ENCODE data around the gene PMM2. TPM values are rescaled to one million over a fixed set of nuclear protein-coding genes. Genes with fewer than 3 reads are reported as not detected.
"Not testable (repeated sequence)": the region's sequence is repeated elsewhere in the genome, so short reads cannot be mapped to it uniquely, and the experiment has no call there.

PMM2 gene
- total and polyA plus RNA-seq, 3 experiments from 2014 or later = 31.2 to 63.3 (median 58.9) TPM

DNA sequence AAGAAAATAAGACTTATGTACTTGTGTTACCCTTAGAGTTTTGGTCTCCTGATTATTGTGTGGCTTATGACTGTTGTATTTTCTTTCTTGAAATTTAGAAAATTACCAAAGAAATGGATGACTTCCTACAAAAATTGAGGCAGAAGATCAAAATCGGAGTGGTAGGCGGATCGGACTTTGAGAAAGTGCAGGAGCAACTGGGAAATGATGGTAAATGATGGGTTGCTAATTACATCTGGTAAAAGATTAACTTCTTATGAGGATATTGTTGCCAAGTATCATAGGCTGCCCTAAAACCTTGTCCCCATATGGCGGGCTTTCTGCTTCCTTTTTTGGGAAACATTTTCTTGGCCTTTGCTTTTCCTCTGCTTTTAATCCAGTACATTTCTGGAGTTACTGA, 4.1 kb downstream of the PMM2 start:
- Histone ChIP-seq H3K4me3 (ENCODE audit: low read length) (no peak overlapping the region), H3K9me3 (ENCODE audit: low read length) (no peaks in the 10 kb centered on the region), H3K27ac (ENCODE audit: low read depth, low read length) (no peak overlapping the region), H3K4me1 (ENCODE audit: insufficient read depth, low read length) (peaks cover 27% of the 10 kb centered on the region), H3K27me3 (ENCODE audit: insufficient read depth, low read length, poor library complexity, severe bottlenecking) (no peaks in the 10 kb centered on the region), H3K36me3 (ENCODE audit: insufficient read depth, low read length) (peaks cover 34% of the 10 kb centered on the region)
- DNase-seq = no peak
- H3K27ac Mint-ChIP-seq = peak overlapping the region in 2 of 8 donors; percentile 23 to 68
- no peaks in the 10 kb centered on the region for H3K27me3 Mint-ChIP-seq
- ChIA-PET POLR2A (no interaction called here), CTCF (interaction anchor here (1.2 to 1.6 kb wide), 2 partner anchors 78 to 134 kb away, joined by 4 read pairs; no protein-coding TSS in a partner anchor)
- peaks cover 0 to 59% (median 15%) of the 10 kb centered on the region in 3 donors for H3K36me3 Mint-ChIP-seq
- no peaks in the 10 kb centered on the region for H3K9me3 Mint-ChIP-seq
- peaks cover 21 to 53% (median 36%) of the 10 kb centered on the region in 3 donors for H3K4me1 Mint-ChIP-seq
- H3K4me3 Mint-ChIP-seq = no peak overlapping the region

- H3K27me3 Mint-ChIP-seq; DNase-seq; H3K27me3 ChIP-seq (ENCODE audit: insufficient read depth, low read length, poor library complexity, severe bottlenecking); H3K4me3 Mint-ChIP-seq; CTCF ChIA-PET; H3K27ac Mint-ChIP-seq; POLR2A ChIA-PET; H3K4me3 ChIP-seq (ENCODE audit: low read length); H3K9me3 ChIP-seq (ENCODE audit: low read length); H3K27ac ChIP-seq (ENCODE audit: low read depth, low read length); H3K9me3 Mint-ChIP-seq: not testable (repeated sequence)
- H3K36me3 ChIP-seq (ENCODE audit: insufficient read depth, low read length) = peaks cover 48% of the 10 kb centered on the region
- H3K4me1 ChIP-seq (ENCODE audit: insufficient read depth, low read length) = peaks cover 16% of the 10 kb centered on the region
- peaks cover 3 to 62% (median 26%) of the 10 kb centered on the region in 3 donors for H3K36me3 Mint-ChIP-seq
- H3K4me1 Mint-ChIP-seq = peaks cover 8 to 33% (median 21%) of the 10 kb centered on the region in 3 donors
Measured at GRCh38 chr16:8803733-8804132, 6.1 kb downstream of the PMM2 start.

DNA sequence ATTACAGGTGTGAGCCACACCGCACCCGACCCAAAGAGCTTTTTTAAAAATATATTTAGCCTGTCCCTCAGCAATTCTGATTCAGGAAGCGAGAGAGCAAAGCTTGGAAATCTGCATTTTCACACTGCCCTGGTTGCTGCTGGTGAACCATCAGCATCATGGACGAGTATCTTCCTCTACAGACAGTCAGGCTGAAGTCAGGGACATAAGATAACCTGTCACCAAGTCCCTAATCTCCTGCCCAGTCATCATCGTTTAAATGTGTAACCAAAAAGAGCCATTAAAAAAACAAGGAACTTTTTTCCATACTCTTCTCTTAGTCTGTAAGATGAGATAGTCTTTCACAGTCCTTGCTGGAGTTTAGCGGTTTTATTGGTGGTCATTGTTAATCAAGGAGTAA, 6.7 kb downstream of the PMM2 start:
- H3K36me3 Mint-ChIP-seq = peaks cover 6 to 68% (median 30%) of the 10 kb centered on the region in 3 donors
- H3K4me3 Mint-ChIP-seq = no peak overlapping the region
- Histone ChIP-seq H3K36me3 (ENCODE audit: insufficient read depth, low read length) (peaks cover 52% of the 10 kb centered on the region), H3K4me3 (ENCODE audit: low read length) (no peak overlapping the region), H3K4me1 (ENCODE audit: insufficient read depth, low read length) (peaks cover 10% of the 10 kb centered on the region), H3K27me3 (ENCODE audit: insufficient read depth, low read length, poor library complexity, severe bottlenecking) (no peaks in the 10 kb centered on the region), H3K27ac (ENCODE audit: low read depth, low read length) (no peak overlapping the region), H3K9me3 (ENCODE audit: low read length) (no peaks in the 10 kb centered on the region)
- ChIA-PET CTCF (no interaction called here), POLR2A (no interaction called here)
- H3K4me1 Mint-ChIP-seq = peaks cover 3 to 27% (median 15%) of the 10 kb centered on the region in 3 donors
- no peaks in the 10 kb centered on the region for H3K9me3 Mint-ChIP-seq
- H3K27ac Mint-ChIP-seq = no peak overlapping the region
- no peak for DNase-seq
- H3K27me3 Mint-ChIP-seq = no peaks in the 10 kb centered on the region

GRCh38 chr16:8806272-8806983, 8.8 kb downstream of the PMM2 start:
- H3K27me3 Mint-ChIP-seq = no peaks in the 10 kb centered on the region
- no peak overlapping the region for H3K27ac Mint-ChIP-seq
- DNase-seq = no peak
- H3K4me1 ChIP-seq (ENCODE audit: insufficient read depth, low read length) = no peaks in the 10 kb centered on the region
- H3K36me3 Mint-ChIP-seq = peaks cover 6 to 81% (median 34%) of the 10 kb centered on the region in 3 donors
- ChIA-PET POLR2A (no interaction called here), CTCF (interaction anchor here (1.1 to 1.2 kb wide), 2 partner anchors 14 to 18 kb away, joined by 3 read pairs; no protein-coding TSS in a partner anchor)
- H3K4me1 Mint-ChIP-seq = peaks cover 1 to 12% (median 4%) of the 10 kb centered on the region in 3 donors
- no peaks in the 10 kb centered on the region for H3K27me3 ChIP-seq (ENCODE audit: insufficient read depth, low read length, poor library complexity, severe bottlenecking)
- no peak overlapping the region for H3K4me3 ChIP-seq (ENCODE audit: low read length)
- H3K4me3 Mint-ChIP-seq = no peak overlapping the region
- no peak overlapping the region for H3K27ac ChIP-seq (ENCODE audit: low read depth, low read length)
- H3K36me3 ChIP-seq (ENCODE audit: insufficient read depth, low read length) = peaks cover 68% of the 10 kb centered on the region
- H3K9me3 ChIP-seq (ENCODE audit: low read length) = no peaks in the 10 kb centered on the region
- no peaks in the 10 kb centered on the region for H3K9me3 Mint-ChIP-seq

GRCh38 chr16:8807189-8807588, 9.6 kb downstream of the PMM2 start:
- Mint-ChIP-seq H3K4me1 (peaks cover 1 to 7% (median 4%) of the 10 kb centered on the region in 3 donors), H3K36me3 (peaks cover 6 to 82% (median 34%) of the 10 kb centered on the region in 3 donors), H3K9me3 (no peaks in the 10 kb centered on the region), H3K4me3 (no peak overlapping the region), H3K27me3 (no peaks in the 10 kb centered on the region), H3K27ac (peak overlapping the region in 1 of 8 donors; percentile 77)
- CTCF ChIA-PET = interaction anchor here (1.1 kb wide), 1 partner anchor 13 kb away, joined by 3 read pairs; no protein-coding TSS in a partner anchor
- H3K36me3 ChIP-seq (ENCODE audit: insufficient read depth, low read length) = peaks cover 70% of the 10 kb centered on the region
- H3K4me1 ChIP-seq (ENCODE audit: insufficient read depth, low read length) = no peaks in the 10 kb centered on the region
- no peak for DNase-seq
- no peaks in the 10 kb centered on the region for H3K27me3 ChIP-seq (ENCODE audit: insufficient read depth, low read length, poor library complexity, severe bottlenecking)
- POLR2A ChIA-PET = no interaction called here
- no peak overlapping the region for H3K4me3 ChIP-seq (ENCODE audit: low read length)
- no peaks in the 10 kb centered on the region for H3K9me3 ChIP-seq (ENCODE audit: low read length)
- H3K27ac ChIP-seq (ENCODE audit: low read depth, low read length) = no peak overlapping the region

DNA sequence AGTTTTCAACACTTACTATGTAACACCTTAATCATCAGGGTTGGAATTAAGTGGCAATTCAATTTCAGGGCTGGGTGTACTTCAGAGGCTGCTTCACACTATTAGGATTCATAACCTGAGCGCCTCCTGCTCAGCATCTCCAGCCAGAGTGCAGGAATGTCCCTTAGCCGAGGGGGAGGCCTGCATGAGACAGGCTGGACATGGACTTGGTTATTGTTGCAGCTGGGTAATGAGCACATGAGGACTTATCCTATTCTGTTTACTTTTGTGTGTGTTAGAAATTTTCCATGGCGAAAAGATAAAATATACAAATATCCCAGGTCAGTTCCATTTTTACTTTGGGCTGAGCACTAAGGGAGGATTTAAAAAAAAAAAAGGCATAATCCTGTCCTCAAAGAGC, 10.4 kb downstream of the PMM2 start:
- H3K4me3 Mint-ChIP-seq = no peak overlapping the region
- H3K9me3 ChIP-seq (ENCODE audit: low read length) = no peaks in the 10 kb centered on the region

GRCh38 chr16:8808613-8809353, 11.1 kb downstream of the PMM2 start:
- Mint-ChIP-seq H3K27me3 (no peaks in the 10 kb centered on the region), H3K4me3 (no peak overlapping the region), H3K4me1 (peaks cover 0 to 4% (median 0%) of the 10 kb centered on the region in 3 donors), H3K36me3 (peaks cover 6 to 84% (median 31%) of the 10 kb centered on the region in 3 donors), H3K9me3 (no peaks in the 10 kb centered on the region), H3K27ac (peak overlapping the region in 2 of 8 donors; percentile 1 to 6)
- CTCF ChIA-PET = interaction anchor here (0.6 kb wide), 1 partner anchor 8 kb away, joined by 3 read pairs; no protein-coding TSS in a partner anchor
- no peaks in the 10 kb centered on the region for H3K9me3 ChIP-seq (ENCODE audit: low read length)
- no peaks in the 10 kb centered on the region for H3K4me1 ChIP-seq (ENCODE audit: insufficient read depth, low read length)
- H3K4me3 ChIP-seq (ENCODE audit: low read length) = no peak overlapping the region
- DNase-seq = no peak
- no peaks in the 10 kb centered on the region for H3K27me3 ChIP-seq (ENCODE audit: insufficient read depth, low read length, poor library complexity, severe bottlenecking)
- H3K27ac ChIP-seq (ENCODE audit: low read depth, low read length) = no peak overlapping the region
- POLR2A ChIA-PET = no interaction called here
- peaks cover 78% of the 10 kb centered on the region for H3K36me3 ChIP-seq (ENCODE audit: insufficient read depth, low read length)

More for the DNA sequence above, 10.4 kb downstream of the PMM2 start:
- Mint-ChIP-seq H3K9me3 (no peaks in the 10 kb centered on the region), H3K27me3 (no peaks in the 10 kb centered on the region), H3K4me1 (peaks cover 1 to 4% (median 3%) of the 10 kb centered on the region in 3 donors), H3K36me3 (peaks cover 6 to 82% (median 32%) of the 10 kb centered on the region in 3 donors), H3K27ac (no peak overlapping the region)
- H3K4me1 ChIP-seq (ENCODE audit: insufficient read depth, low read length) = no peaks in the 10 kb centered on the region
- peaks cover 74% of the 10 kb centered on the region for H3K36me3 ChIP-seq (ENCODE audit: insufficient read depth, low read length)
- no peak for DNase-seq
- POLR2A ChIA-PET = no interaction called here
- CTCF ChIA-PET = no interaction called here
- no peak overlapping the region for H3K4me3 ChIP-seq (ENCODE audit: low read length)
- no peak overlapping the region for H3K27ac ChIP-seq (ENCODE audit: low read depth, low read length)
- H3K27me3 ChIP-seq (ENCODE audit: insufficient read depth, low read length, poor library complexity, severe bottlenecking) = no peaks in the 10 kb centered on the region
